ENCODE measurements around the gene SPNS3.

Gene SPNS3, protein sequence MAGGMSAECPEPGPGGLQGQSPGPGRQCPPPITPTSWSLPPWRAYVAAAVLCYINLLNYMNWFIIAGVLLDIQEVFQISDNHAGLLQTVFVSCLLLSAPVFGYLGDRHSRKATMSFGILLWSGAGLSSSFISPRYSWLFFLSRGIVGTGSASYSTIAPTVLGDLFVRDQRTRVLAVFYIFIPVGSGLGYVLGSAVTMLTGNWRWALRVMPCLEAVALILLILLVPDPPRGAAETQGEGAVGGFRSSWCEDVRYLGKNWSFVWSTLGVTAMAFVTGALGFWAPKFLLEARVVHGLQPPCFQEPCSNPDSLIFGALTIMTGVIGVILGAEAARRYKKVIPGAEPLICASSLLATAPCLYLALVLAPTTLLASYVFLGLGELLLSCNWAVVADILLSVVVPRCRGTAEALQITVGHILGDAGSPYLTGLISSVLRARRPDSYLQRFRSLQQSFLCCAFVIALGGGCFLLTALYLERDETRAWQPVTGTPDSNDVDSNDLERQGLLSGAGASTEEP

DNA sequence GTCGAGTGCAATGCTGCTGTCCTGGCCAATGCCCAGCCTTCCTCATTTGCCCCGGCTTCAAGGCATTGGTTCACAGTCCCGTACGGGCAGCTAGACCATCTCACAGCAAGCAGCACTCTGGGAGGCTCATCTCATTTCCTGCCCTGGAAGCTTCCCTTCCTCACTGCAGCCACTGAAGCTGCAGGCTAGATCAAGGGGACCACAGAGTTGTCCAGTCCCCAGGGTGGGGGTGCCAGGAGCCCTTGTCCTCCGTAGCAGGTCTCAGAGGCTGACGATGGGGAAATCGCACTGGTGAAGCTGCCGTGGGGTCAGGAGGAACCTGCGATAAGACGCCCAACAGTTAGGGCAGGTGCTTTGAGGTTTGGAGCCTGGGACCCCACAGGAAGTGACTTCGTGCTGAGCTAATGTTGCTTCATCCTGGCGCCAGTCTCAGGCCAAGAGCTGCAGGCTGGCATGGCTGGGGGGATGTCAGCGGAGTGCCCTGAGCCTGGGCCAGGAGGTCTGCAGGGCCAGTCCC, at the start of gene SPNS3:
Gene SPNS3, plus strand, starts transcription at position 426 of the 517 bp plus-strand sequence. Its CDS starts 28 bp downstream, at position 454.
- DNase-seq = no peak

DNA sequence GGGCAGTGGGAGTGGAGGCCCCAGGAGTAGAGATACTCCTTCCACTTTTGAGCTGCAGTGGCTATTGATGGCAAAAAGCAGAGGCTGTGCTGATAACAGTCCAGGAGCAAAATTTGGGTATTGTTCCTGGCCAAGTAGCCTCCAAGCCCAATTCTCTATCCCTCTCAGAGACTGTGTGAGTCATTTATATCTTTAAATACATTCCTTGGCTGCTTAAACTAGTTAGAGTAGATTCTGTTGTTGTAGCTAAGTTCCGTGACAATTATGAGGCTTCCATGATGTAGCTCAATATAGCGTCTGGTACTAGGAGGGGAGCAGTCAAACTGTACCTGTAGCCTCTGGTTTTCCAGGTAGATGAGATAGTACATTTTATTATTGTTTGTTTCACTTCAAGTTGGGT, 47.3 kb upstream of the SPNS3 start:
- DNase-seq = no peak

DNA sequence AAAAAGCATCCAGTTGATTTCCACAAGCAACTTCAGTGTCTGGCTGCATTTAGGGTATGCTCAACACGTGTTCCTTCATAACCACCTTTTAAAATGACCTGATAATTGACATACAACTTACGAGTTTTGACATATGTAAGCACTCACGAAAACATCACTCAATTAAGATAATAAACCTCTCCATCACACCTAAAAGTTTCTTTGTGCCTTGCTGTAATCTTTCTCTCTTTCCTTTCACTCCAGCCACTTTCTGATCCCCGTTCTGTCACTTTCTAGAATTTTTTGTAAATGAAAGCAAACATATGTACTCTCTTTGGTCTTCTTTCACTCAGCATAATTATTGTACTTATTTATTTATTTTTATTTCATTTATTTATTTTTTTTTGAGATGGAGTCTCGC, 46.6 kb upstream of the SPNS3 start:
- DNase-seq = no peak

DNA sequence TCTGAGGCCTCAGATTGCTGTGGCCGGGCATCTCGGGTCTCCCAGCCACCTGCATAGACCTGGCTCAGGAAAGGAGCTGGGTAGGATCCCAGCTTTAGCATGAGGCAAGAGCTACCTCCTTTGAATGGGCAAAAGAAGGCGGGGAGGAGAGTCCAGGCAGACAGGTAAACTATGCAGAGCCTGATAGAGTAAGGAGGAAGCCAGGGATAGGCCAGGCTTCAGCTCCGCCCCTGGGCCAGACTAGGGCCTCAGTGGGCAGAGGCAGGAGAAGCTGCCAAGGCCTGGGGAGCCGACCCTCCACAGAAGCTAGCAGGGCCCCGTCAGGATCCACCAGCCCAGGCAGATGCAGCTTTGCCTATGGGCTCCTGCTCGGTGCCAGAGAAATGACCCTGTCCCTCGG, 44.7 kb upstream of the SPNS3 start:
- DNase-seq = no peak

DNA sequence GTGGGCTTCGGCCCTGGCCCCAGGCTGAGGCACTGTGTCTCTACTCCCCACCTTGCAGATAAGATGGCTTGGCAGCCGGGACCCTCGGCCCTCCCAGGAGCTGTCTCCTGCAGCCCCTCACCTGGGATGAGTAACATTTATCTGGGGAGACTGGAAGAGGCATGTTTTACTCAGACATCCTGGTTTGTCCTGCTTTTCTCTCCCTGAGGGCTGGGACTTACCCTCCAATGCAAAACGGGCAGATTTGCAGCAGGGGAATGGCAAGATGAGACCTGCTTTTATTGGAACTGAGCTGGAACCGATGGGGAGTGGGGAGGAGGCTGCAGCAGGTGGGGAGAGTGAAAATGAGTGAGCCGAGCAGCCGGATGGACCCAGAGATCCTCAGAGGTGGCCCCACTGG, 39.9 kb upstream of the SPNS3 start:
- DNase-seq = no peak

DNA sequence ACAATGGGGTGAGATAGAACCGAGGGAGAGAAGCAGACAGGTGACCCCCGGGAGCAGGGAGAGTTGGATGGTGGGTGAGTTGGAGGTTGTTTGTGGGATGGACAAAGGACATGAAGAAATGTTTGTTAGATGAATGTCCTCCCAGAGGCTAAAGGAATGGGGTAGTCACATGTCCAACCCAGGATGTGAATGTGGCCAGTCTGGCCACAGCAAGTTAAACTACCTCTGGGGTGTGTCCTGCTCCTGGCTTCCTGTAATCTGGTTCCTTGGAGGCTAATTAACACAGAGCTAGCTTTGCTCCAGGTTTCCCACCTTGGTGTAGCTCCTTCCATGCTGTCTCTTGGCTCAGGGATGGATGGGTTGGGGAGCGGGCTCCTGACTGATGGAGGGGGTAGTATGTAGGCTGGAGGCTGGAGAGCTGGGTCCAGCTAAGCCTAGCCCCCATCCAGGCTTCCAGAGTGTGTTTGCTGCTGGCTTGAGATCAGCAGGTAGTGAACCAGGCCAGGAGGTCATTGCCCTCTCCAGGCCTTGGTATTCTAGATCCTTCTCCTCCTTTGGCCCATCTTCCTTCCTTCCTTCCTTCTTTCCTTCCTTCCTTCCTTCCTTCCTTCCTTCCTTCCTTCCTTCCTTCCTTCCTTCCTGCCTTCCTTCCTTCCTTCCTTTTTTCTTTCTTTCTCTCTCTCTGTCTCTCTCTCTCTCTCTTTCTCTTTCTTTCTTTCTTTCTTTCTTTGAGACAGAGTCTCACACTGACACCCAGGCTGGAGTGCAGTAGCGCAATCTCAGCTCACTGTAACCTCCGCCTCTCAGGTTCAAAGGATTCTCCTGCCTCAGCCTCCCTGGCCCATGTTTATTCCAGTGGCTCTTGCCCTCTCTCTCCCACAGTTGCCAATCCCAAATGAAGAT, 39.3 kb upstream of the SPNS3 start:
- no peak for DNase-seq

DNA sequence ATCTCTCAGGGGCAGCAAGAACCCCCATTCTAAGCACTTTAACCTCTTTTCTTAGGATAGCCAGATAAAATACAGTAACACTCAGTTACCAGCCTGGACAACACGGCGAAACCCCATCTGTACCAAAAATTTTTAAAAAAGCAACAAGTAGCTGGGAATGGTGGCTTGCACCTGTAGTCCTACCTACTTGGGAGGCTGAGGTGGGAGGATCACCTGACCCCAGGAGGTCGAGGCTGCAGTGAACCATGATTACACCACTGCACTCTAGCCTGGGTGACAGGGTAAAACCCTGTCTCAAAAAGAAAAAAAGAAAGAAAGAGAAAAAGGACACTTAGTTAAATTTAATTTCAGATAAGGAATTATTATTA, 38.6 kb upstream of the SPNS3 start:
- no peak for DNase-seq

DNA sequence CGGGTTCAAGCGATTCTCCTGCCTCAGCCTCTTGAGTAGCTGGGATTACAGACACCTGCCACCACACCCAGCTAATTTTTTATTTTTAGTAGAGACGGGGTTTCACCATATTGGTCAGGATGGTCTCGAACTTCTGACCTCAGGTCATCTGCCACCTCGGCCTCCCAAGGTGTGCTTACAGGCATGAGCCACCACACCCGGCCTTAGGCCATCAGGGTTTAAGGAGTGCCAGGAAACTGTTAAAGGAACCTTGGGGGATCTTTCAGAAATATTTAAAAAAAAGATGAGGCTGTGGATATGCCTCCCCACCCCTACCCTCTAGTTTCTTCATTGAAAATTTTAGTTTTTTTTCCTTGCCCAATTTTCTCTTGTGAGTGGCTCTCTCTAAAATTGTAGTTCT, 35.9 kb upstream of the SPNS3 start:
- DNase-seq = no peak

DNA sequence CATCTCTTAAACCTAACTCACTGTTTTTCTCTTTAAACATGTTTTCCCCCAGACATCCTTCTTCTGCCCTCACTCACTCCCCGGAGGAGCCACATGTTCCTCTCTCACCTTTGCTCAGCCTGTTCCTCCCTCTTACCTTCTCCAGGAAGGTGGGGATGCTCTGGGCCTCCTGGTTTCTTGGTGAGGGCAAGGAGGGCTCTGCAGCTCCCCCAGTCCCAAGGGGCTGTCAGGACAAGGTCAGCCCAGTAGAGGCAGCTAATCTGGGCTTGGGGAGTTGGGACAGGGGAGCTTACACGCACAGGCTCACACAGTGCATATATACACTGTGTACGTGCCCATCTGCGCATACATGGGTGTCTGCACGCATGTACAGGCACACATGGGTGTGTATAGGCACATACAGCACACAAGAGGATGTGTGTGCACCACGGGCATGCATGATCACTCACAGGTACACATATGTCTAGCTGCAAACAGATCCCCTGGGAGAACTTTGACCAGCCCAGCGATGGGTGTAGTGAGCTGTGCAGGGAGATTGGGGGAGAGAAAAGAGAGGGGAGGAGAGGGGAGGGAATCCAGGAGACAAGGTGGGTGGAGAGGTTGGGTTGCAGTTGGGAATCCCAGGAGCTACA, 28.6 kb upstream of the SPNS3 start:
- no peak for DNase-seq

DNA sequence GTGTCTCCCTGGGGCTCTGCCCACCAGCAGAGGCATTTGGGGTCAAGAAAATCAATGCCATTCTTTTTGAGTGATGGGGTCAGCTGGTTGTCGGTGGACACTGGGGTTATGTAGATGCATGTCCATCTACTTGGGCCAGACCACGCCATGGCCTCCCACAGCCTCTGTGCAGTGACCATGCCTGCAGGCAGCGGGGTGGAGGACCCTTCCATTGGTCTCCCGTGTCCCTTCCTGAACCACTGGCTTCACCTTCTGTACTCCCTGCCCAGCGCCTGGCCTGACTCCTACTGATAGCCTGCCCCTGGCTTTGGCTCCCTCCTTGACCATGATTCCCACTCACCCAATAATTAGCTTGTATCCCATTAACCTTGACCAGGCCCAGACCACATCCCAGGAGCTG, 28.0 kb upstream of the SPNS3 start:
- DNase-seq = no peak

DNA sequence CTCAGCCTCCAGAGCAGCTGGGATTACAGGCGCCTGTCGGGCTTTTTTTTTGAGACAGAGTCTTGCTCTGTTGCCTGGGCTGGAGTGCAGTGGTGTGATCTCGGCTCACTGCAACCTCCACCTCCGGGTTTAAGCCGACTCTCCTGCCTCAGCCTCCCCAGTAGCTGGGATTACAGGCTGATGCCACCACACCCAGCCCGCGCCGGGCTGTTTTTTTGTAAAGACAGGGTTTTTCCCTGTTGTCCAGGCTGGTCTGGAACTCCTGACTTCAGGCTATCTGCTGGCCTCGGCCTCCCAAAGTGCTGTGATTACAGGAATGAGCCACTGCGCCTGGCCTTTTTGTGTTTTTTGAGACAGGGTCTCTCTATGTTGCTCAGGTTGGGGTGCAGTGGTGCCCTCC, 27.4 kb upstream of the SPNS3 start:
- DNase-seq = no peak

DNA sequence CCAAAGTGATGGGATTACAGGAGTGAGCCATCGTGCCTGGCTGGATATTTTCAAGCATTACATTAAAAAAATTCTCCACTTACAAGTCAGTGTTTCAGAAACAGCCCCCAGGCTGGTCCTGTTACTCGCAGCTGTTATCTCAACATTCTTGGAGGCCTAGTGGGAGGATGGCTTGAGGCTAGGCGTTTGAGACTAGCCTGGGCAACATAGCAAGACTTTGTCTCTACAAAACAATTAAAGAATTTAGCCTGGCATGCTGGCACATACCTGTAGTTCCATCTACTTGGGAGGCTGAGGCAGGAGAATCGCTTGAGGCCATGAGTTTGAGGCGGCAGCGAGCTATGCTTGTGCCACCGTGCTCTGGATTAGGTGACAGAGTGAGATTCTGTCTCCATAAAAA, 26.5 kb upstream of the SPNS3 start:
- DNase-seq = no peak

DNA sequence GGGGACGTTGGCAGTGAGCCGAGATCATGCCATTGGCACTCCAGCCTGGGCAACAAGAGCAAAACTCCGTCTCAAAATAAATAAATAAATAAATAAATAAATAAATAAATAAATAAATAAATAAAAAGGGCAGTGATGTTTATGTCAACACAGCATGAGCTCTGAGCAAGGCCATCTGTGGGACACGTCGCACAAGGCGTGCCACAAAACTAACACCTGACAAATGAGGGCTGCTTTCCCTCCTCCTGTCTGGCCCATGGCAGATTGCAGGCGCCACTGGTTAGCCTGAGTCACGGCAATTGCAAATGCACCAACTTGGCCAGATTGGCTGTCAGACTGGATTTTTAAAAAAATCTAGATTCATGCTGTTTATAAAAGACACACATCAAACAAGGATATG, 25.9 kb upstream of the SPNS3 start:
- peak; percentile 29 for DNase-seq

DNA sequence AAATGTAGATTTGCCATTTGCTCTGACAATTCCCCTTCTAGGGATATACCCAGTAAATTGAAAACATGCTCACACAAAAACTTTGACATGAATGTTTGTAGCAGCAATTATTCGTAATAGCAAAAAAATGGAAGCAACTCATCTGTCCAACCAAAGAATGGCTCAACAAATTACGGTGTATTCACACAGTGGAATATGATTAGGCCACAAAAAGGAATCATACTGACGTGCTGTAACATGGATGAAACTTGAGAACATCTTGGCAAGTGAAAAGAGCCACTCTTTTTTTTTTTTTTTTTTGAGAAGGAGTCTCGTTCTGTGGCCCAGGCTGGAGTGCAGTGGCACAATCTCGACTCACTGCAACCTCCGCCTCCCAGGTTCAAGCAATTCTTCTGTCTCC, 24.1 kb upstream of the SPNS3 start:
- peak; percentile 23 for DNase-seq

DNA sequence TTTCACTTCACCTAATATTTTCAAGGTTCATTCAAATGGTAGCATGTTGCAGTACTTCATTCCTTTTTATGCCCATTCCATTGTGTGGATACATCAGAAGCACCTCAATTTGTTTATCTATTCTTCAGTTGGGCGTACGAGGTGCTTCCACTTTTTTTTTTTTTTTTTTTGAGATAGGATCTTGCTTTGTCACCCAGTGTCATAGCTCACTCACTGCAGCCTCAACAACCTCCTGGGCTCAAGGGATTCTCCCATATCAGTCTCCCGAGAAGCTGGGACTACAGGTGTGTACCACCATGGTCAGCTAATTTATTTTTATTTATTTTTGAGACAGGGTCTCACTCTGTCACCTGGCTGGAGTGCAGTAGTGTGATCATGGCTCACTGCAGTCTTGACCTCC, 22.5 kb upstream of the SPNS3 start:
- no peak for DNase-seq

DNA sequence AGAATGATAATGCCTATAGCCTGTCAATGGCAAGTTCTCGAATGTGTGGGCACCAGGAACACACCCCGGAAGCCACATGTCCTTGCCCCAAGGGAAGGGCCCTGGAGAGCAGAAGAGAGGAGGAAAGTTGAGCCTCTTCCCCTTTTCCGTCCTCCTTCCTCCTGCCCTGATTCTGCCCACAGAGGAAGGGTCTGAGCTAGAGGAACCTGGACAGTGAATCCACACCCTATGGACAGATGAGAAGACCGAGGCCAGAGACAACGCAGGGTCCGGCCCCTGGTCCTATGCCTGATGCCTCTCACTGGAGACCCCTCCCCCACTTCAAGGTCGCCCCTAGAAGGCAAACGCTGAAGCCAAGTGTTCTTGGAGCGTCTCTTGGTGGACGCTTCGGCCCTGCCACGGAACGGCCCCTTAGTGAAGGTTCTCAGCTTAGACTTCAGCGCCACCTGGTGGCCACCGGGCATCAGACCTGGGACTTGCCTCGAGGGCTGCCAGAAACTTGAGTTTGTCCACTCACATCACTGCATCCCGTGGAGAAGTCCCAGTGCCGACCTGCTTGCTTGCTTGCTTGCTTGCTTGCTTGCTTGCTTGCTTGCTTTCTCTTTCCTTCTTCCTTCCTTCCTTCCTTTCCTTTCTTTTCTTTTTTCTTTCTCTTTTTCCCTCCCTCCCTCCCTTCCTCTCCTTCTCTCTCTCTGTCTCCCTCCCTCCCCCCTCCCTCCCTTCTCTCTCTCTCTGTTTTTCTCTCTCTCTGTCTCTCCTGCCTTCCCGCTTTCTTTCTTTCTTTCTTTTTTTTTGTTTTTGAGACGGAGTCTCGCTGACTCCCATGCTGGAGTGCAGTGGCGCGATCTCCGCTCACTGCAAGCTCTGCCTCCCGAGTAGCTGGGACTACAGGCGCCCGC, 20.6 kb upstream of the SPNS3 start:
- peak; percentile 81 for DNase-seq

DNA sequence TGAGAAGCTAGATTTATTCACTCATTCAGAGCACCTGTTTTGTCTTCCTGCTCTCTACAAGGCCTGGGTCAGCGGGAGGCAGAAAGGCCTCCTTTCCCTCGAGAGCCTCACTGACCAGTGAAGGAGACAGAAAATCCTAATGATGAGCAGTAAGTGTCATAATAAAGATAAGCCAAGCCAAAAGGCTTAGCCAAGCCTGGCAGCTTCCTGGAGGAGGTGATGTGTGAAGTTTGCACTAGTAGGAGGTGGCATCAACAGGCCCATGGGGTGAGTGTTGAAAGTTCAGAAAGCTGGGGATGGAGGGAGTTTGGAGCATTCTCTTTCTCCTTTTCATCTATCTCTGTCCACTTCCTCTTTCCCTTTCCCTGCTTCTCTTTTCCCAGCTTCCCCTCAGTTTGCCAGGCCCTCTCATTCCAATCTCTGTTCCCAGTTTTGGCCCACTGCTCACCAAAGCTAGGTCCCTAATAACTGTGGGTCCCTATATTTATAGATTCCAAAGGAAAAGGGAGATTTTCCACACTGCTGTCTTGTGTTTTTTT, 16.5 kb upstream of the SPNS3 start:
- DNase-seq = no peak

DNA sequence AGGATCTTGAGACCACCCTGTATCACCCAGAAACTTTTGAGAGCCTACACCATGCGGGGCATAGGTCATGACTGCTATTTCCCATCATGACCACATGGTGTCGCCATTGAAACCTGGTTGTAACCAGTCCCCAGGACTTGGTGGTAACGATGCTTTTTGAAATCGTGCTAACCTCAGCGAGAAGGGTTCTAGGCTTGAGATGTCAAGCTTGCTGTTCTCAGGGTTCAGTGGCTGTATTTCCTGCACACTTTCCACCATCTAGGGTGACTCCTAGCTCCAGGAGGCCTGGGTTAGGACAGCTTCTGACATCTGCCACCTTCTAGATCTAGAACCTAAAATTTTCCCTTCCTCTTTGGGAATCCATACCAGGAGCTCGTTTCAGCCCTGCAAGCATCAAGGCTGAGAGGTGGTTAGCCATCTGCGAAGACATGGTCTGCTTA, 13.0 kb upstream of the SPNS3 start:
- peak; percentile 52 for DNase-seq

DNA sequence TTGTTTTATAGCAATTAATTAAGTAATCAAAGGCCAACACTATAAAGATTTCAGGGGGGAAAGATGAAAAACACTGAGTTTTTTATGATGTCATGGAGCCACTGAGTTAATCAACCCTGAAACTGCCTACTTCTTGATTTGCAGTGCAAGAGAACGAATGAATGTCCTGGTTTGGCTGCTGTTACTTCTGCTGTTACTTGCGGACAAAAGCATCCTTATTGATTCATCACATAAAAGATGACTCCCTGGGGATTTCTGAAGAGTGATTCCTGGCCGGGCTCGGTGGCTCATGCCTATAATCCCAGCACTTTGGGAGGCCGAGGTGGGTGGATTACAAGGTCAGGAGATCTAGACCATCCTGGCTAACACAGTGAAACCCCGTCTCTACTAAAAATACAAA, 10.9 kb upstream of the SPNS3 start:
- DNase-seq = no peak

DNA sequence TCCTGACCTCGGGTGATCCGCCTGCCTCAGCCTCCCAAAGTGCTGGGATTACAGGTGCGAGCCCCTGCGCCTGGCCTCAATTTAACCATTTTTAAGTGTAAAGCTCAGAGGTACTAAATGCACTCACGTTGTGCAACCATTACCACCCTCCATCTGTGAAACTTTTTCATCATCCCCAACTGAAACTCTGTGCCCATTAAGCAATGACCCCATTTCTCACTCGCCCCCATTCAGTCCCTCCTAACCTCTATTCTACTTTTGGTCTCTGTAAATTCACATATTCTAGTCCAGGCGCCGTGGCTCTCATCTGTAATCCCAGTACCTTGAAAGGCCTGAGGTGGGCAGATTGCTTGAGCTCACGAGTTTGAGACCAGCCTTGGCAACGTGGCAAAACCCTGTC, 8.3 kb upstream of the SPNS3 start:
- no peak for DNase-seq

DNA sequence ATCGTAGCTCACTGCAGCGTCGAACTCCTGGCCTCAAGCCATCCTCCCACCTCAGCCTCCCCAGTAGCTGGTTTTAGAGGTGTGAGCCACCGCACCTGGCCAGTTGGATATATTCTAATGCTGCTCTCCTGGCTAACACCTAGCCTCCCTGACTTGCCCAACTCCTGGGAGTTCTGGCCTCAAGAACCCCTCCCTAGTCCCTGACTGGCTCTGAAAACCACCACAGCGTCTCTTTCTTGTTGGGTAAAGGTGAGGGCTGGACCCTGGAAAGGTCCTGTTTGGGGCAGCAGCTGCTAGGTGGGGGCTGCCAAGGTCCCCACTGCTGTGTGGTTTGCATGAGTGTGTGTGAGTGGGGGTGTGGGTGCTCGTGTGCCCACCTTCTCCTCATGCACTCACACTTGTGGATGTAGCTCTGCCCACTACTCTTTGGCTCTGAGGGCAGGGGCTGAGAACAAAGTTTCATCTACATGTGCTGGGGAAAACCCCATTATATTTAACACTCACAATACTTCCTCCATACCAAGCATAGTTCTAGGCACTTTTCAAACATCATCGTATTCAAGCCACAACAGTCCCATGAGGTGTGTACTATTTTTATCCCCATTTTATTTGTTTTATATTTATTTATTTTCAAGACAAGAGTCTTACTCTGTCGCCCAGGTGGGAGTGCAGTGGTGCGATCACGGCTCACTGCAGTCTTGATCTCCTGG, 7.1 kb upstream of the SPNS3 start:
- no peak for DNase-seq
